Upper lobe of right lung (tissue), 1 donor: Measurements from ENCODE around the gene RAPGEF3. TPM values are rescaled to one million over a fixed set of nuclear protein-coding genes. Genes with fewer than 3 reads are reported as not detected.

Source experiments
- ATAC-seq: fragments of 200-7000 bp; cut with Tn5 transposase; one replicate; pipeline ENCODE4 v1.9.1; 2020; ENCODE audit warnings: mild to moderate bottlenecking, moderate library complexity
- DNase-seq: peaks from one replicate; pipeline ENCODE4 v3.0.0-alpha.2; 2020
- H3K27ac ChIP-seq: fragments of 200-600 bp; one replicate; pipeline ENCODE4 v1.8.0; 2022
- H3K27me3 ChIP-seq: fragments of 200-600 bp; one replicate; pipeline ENCODE4 v1.8.0; 2022; ENCODE audit warnings: mild to moderate bottlenecking
- H3K36me3 ChIP-seq: fragments of 200-600 bp; one replicate; pipeline ENCODE4 v1.8.0; 2022
- H3K4me1 ChIP-seq: fragments of 200-600 bp; one replicate; pipeline ENCODE4 v1.8.0; 2022
- H3K4me3 ChIP-seq: fragments of 200-600 bp; one replicate; pipeline ENCODE4 v1.8.0; 2022; ENCODE audit warnings: mild to moderate bottlenecking
- H3K9me3 ChIP-seq: fragments of 200-600 bp; one replicate; pipeline ENCODE4 v1.8.0; 2022
- CTCF ChIP-seq: fragments of 200-600 bp; IDR thresholded peaks from one replicate; pipeline ENCODE4 v1.8.0; 2022; ENCODE audit warnings: antibody characterized with exemption
- intact Hi-C: fragments of 100-400 bp; cut with DNase I; formaldehyde crosslinking; loops from one replicate; pipeline ENCODE4 v1.11.0; 2022
- total RNA-seq: library from RNA; stranded (reverse); fragmentation: NEBNext Ultra II Directional; extraction: Animal tissue kit (Norgen Biotek cat#: 25700); gene quantifications from one replicate; pipeline ENCODE4 v1.2.1, GENCODE V29; 2021
- donor health status: DM: no; HTN: yes; CAD: no; lungs with severe emphysema.

RAPGEF3 gene
- total RNA-seq, 1 donor from 2014 or later = 69.6 TPM

GRCh38 chr12:47751561-47751960, 7.1 kb downstream of the RAPGEF3 start:
- Histone ChIP-seq H3K27me3 (no peaks in the 10 kb centered on the region), H3K36me3 (peaks cover 22% of the 10 kb centered on the region), H3K27ac (no peak overlapping the region), H3K9me3 (no peaks in the 10 kb centered on the region), H3K4me3 (no peak overlapping the region), H3K4me1 (peaks cover 45% of the 10 kb centered on the region)
- ATAC-seq (no peak), DNase-seq (no peak)
- intact Hi-C loops = no loop called here
- TF ChIP-seq CTCF = no peak

- Histone ChIP-seq H3K9me3 (no peaks in the 10 kb centered on the region), H3K27me3 (no peaks in the 10 kb centered on the region), H3K4me3 (no peak overlapping the region), H3K4me1 (peaks cover 41% of the 10 kb centered on the region), H3K36me3 (peaks cover 22% of the 10 kb centered on the region), H3K27ac (no peak overlapping the region)
- intact Hi-C loops = no loop called here
- no peak for ATAC-seq
- no peak for DNase-seq
- no peak for TF ChIP-seq CTCF
Observed at GRCh38 chr12:47750916-47751470, 7.7 kb downstream of the RAPGEF3 start.

GRCh38 chr12:47750229-47750798, 8.4 kb downstream of the RAPGEF3 start:
- Histone ChIP-seq H3K9me3 (no peaks in the 10 kb centered on the region), H3K27me3 (no peaks in the 10 kb centered on the region), H3K27ac (no peak overlapping the region), H3K4me3 (no peak overlapping the region), H3K36me3 (peaks cover 22% of the 10 kb centered on the region), H3K4me1 (peaks cover 34% of the 10 kb centered on the region)
- DNase-seq (no peak), ATAC-seq (peak; percentile 36)
- no peak for TF ChIP-seq CTCF
- intact Hi-C loops = no loop called here

GRCh38 chr12:47748899-47749298, 9.8 kb downstream of the RAPGEF3 start:
- H3K36me3 ChIP-seq = peaks cover 22% of the 10 kb centered on the region
- TF ChIP-seq CTCF = no peak
- intact Hi-C loops = no loop called here
- H3K27ac ChIP-seq = no peak overlapping the region
- no peaks in the 10 kb centered on the region for H3K27me3 ChIP-seq
- H3K9me3 ChIP-seq = no peaks in the 10 kb centered on the region
- ATAC-seq = no peak
- no peak for DNase-seq
- H3K4me3 ChIP-seq = no peak overlapping the region
- peaks cover 20% of the 10 kb centered on the region for H3K4me1 ChIP-seq

- H3K27me3 ChIP-seq = no peaks in the 10 kb centered on the region
- H3K9me3 ChIP-seq = no peaks in the 10 kb centered on the region
- H3K27ac ChIP-seq = no peak overlapping the region
- DNase-seq = no peak
- peaks cover 16% of the 10 kb centered on the region for H3K4me1 ChIP-seq
- ATAC-seq = no peak
- no peak for TF ChIP-seq CTCF
- peaks cover 22% of the 10 kb centered on the region for H3K36me3 ChIP-seq
- intact Hi-C loops = no loop called here
- no peak overlapping the region for H3K4me3 ChIP-seq
Observed at GRCh38 chr12:47748507-47748828, 10.2 kb downstream of the RAPGEF3 start.
